ENCODE data around the gene CH25H. TPM values are rescaled to one million over a fixed set of nuclear protein-coding genes. Genes with fewer than 3 reads are reported as not detected.
A peak's percentile ranks its signal among the peaks of the same experiment; 100 is the strongest.
"Not testable (repeated sequence)": the region's sequence is repeated elsewhere in the genome, so short reads cannot be mapped to it uniquely, and the experiment has no call there.

CH25H gene
- polyA plus RNA-seq, 2 donors: 2.8 to 9.0 TPM

DNA sequence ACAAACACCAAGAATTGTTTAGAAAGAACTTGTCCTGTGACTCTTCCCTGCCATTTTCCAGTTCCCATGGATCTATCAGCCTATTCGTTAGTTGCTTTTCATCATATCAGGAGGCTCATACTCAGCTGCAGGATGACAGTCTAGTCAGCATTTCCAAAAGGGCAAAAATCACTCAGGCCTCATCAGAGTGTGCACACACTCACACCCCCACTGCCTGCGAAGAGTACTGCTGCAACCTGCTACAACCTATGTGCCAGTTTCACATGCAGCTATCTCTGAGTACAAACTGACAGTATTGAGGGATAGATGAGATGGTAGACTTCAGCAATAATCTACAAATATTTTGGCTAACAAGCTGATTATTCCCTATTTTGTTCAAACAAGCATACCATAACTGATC lies 24.2 kb downstream of the CH25H start:
- Histone ChIP-seq H3K27me3 (ENCODE audit: control insufficient read depth in 1 of 2, insufficient read depth in 2 of 2, low read length in 2 of 2) (no peaks in the 10 kb centered on the region), H3K36me3 (ENCODE audit: control insufficient read depth in 2 of 2, insufficient read depth in 2 of 2, low read length in 1 of 2) (no peaks in the 10 kb centered on the region), H3K9me3 (ENCODE audit: control insufficient read depth in 2 of 2, insufficient read depth in 1 of 2, low read depth in 1 of 2, low read length in 1 of 2) (no peaks in the 10 kb centered on the region), H3K4me1 (ENCODE audit: control insufficient read depth in 2 of 2, insufficient read depth in 2 of 2, low read length in 1 of 2) (no peaks in the 10 kb centered on the region), H3K27ac (ENCODE audit: low read depth in 2 of 2, low read length in 1 of 2) (no peak overlapping the region), H3K4me3 (ENCODE audit: low read depth in 1 of 2, low read length in 2 of 2) (no peak overlapping the region)
- WGBS, 2 donors: 80 to 85% methylated on average over 2 of the region's 2 CpGs

DNA sequence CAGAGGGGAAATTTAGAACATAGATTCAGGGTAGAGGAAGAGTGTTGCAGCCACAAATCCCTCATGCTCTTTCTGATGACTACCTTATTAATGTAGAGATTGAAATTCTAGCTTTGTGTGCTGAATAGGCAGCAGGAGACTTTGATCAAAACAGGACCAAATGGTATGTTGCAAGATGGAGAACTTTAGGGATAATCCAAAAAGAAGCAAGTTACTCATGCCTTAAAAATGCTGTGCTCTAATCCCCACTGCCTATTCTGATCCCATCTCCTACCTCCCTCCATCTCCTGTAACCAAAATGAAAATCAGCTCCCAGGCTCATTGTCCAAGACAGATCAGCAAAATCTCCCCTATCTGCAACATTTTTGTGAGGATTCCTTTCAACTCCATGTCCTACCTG lies 31.3 kb downstream of the CH25H start:
- H3K4me3 ChIP-seq (ENCODE audit: low read depth in 1 of 2, low read length in 2 of 2): no peak overlapping the region
- H3K4me1 ChIP-seq (ENCODE audit: control insufficient read depth in 2 of 2, insufficient read depth in 2 of 2, low read length in 1 of 2): no peaks in the 10 kb centered on the region
- no peaks in the 10 kb centered on the region for H3K27me3 ChIP-seq (ENCODE audit: control insufficient read depth in 1 of 2, insufficient read depth in 2 of 2, low read length in 2 of 2)
- no peaks in the 10 kb centered on the region for H3K9me3 ChIP-seq (ENCODE audit: control insufficient read depth in 2 of 2, insufficient read depth in 1 of 2, low read depth in 1 of 2, low read length in 1 of 2)
- no peak overlapping the region for H3K27ac ChIP-seq (ENCODE audit: low read depth in 2 of 2, low read length in 1 of 2)
- H3K36me3 ChIP-seq (ENCODE audit: control insufficient read depth in 2 of 2, insufficient read depth in 2 of 2, low read length in 1 of 2): no peaks in the 10 kb centered on the region

DNA sequence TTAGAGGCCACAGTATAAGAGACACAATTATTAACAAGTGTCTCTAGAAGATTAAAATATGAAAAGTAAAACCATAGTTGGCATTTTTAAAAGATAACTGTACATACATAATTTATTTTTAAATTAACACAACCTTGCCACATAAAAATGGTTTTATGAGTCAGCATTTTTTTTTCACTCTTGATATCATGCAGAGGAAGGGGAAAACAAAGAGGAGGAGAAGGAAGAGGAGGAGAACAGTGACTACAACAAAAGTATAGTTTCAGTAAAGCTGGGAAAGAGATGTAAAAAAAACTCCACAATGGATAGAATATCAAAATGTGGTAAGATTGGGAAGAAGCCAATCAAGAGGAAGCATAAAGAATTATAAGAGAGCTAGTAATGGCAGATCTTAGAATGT lies 34.0 kb downstream of the CH25H start:
- Histone ChIP-seq H3K9me3 (ENCODE audit: control insufficient read depth in 2 of 2, insufficient read depth in 1 of 2, low read depth in 1 of 2, low read length in 1 of 2) (no peaks in the 10 kb centered on the region), H3K4me1 (ENCODE audit: control insufficient read depth in 2 of 2, insufficient read depth in 2 of 2, low read length in 1 of 2) (no peaks in the 10 kb centered on the region), H3K4me3 (ENCODE audit: low read depth in 1 of 2, low read length in 2 of 2) (no peak overlapping the region), H3K27me3 (ENCODE audit: control insufficient read depth in 1 of 2, insufficient read depth in 2 of 2, low read length in 2 of 2) (no peaks in the 10 kb centered on the region), H3K36me3 (ENCODE audit: control insufficient read depth in 2 of 2, insufficient read depth in 2 of 2, low read length in 1 of 2) (no peaks in the 10 kb centered on the region), H3K27ac (ENCODE audit: low read depth in 2 of 2, low read length in 1 of 2) (no peak overlapping the region)

DNA sequence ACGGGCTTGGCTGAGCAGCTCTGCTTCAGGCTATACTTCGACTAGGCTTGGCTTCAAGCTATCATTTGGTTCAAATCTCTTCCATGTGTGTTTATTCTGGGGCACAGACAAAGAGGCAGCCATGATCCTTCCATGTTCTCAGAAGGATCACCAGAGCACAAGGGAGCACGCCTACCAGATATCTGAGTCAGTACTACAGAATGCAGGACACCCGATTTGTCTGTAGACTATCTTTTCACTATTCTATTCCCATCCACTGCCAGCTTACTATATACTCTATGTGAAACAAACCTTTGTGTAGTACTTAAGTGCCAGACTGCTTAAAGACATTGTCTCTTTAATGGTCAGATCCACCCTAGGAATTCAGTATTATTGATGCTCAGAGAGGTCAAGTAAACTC lies 35.1 kb downstream of the CH25H start:
- H3K9me3 ChIP-seq (ENCODE audit: control insufficient read depth in 2 of 2, insufficient read depth in 1 of 2, low read depth in 1 of 2, low read length in 1 of 2): no peaks in the 10 kb centered on the region
- 45 to 80% methylated on average over 4 of the region's 4 CpGs for WGBS, 2 donors
- no peak overlapping the region for H3K4me3 ChIP-seq (ENCODE audit: low read depth in 1 of 2, low read length in 2 of 2)
- no peak overlapping the region for H3K27ac ChIP-seq (ENCODE audit: low read depth in 2 of 2, low read length in 1 of 2)
- no peaks in the 10 kb centered on the region for H3K36me3 ChIP-seq (ENCODE audit: control insufficient read depth in 2 of 2, insufficient read depth in 2 of 2, low read length in 1 of 2)
- no peaks in the 10 kb centered on the region for H3K4me1 ChIP-seq (ENCODE audit: control insufficient read depth in 2 of 2, insufficient read depth in 2 of 2, low read length in 1 of 2)
- no peaks in the 10 kb centered on the region for H3K27me3 ChIP-seq (ENCODE audit: control insufficient read depth in 1 of 2, insufficient read depth in 2 of 2, low read length in 2 of 2)

DNA sequence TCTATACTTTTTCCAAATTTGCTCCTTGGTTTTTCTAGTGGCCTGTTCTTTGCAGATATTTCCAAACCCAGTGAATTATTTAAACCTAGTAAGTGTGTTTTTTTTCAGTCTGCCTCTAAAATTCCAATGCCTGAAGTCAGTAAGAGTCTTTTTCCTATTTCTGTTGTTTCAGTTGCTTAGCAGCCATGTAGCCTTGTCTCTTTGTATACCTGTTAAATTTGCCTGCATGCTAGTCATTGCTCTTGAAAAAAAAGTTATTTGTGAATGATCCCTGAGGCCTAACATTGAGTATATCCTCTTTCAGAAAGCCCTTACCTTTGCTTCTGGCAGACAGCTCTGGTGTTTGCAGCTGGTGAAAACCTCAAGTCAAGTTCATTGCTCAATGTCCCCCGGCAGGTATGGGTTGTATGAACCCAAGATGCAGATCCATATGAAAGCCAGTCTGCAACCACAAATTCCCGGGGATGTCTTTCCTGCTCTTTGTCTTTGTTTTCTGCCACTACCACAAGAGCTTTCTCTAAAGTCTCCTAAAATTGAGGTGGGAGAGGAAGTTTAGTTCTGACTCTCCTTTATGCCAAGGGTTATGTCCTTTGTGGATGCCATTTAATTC lies 35.7 kb downstream of the CH25H start:
- H3K9me3 ChIP-seq (ENCODE audit: control insufficient read depth in 2 of 2, insufficient read depth in 1 of 2, low read depth in 1 of 2, low read length in 1 of 2): no peaks in the 10 kb centered on the region
- H3K27ac ChIP-seq (ENCODE audit: low read depth in 2 of 2, low read length in 1 of 2): peak overlapping the region in 1 of 2 donors; percentile 13
- H3K4me1 ChIP-seq (ENCODE audit: control insufficient read depth in 2 of 2, insufficient read depth in 2 of 2, low read length in 1 of 2): no peaks in the 10 kb centered on the region
- 51 to 67% methylated on average over 2 of the region's 2 CpGs for WGBS, 2 donors
- no peaks in the 10 kb centered on the region for H3K27me3 ChIP-seq (ENCODE audit: control insufficient read depth in 1 of 2, insufficient read depth in 2 of 2, low read length in 2 of 2)
- H3K36me3 ChIP-seq (ENCODE audit: control insufficient read depth in 2 of 2, insufficient read depth in 2 of 2, low read length in 1 of 2): no peaks in the 10 kb centered on the region
- no peak overlapping the region for H3K4me3 ChIP-seq (ENCODE audit: low read depth in 1 of 2, low read length in 2 of 2)

DNA sequence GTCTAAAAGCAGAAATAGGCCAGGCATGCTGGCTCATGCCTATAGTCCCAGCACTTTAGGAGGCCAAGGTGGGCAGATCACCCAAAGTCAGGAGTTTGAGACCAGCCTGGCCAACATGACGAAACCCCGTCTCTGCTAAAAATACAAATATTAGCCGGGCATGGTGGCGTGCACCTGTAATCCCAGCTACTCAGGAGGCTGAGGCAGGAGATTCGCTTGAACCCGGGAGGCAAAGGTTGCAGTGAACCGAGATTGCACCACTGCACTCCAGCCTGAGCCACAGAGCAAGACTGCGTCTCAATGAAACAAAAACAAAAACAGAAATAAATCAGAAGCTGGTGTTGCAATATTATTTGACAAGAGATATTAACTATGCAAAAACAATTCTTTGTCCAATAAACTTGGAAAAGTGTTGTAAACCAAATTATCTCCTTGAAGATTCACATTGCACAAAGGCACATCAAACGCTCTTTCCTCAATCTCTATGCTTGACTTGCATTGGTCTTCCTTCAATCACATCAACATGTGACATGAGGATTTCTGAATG lies 38.7 kb downstream of the CH25H start:
- H3K9me3 ChIP-seq (ENCODE audit: control insufficient read depth in 2 of 2, insufficient read depth in 1 of 2, low read depth in 1 of 2, low read length in 1 of 2); H3K4me1 ChIP-seq (ENCODE audit: control insufficient read depth in 2 of 2, insufficient read depth in 2 of 2, low read length in 1 of 2); H3K4me3 ChIP-seq (ENCODE audit: low read depth in 1 of 2, low read length in 2 of 2); H3K36me3 ChIP-seq (ENCODE audit: control insufficient read depth in 2 of 2, insufficient read depth in 2 of 2, low read length in 1 of 2); H3K27me3 ChIP-seq (ENCODE audit: control insufficient read depth in 1 of 2, insufficient read depth in 2 of 2, low read length in 2 of 2): not testable (repeated sequence)
- peak overlapping the region; percentile 71 to 82 for H3K27ac ChIP-seq (ENCODE audit: low read depth in 2 of 2, low read length in 1 of 2)
- 50 to 60% methylated on average over 9 of the region's 9 CpGs for WGBS, 2 donors

DNA sequence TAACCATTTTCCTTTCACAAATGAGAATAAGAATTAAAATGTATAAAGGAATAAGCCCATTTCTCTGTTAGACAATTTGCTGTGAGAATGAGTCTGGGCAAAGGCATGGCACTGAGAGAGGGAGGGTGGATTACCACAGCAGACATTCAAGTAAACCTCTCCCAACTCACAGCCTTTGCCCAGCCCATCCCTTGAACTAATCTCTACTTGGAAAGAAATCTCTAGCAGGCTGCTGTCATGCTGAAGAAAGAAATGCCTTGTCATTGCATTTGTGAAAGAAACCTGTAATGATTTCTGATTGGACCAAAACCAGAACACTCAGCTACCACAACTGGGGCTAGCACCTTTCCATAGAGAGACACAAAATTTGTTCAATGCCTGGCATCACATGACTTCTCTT lies 39.2 kb downstream of the CH25H start:
- Histone ChIP-seq H3K27me3 (ENCODE audit: control insufficient read depth in 1 of 2, insufficient read depth in 2 of 2, low read length in 2 of 2) (no peaks in the 10 kb centered on the region), H3K27ac (ENCODE audit: low read depth in 2 of 2, low read length in 1 of 2) (peak overlapping the region; percentile 71 to 82), H3K4me3 (ENCODE audit: low read depth in 1 of 2, low read length in 2 of 2) (no peak overlapping the region), H3K36me3 (ENCODE audit: control insufficient read depth in 2 of 2, insufficient read depth in 2 of 2, low read length in 1 of 2) (no peaks in the 10 kb centered on the region), H3K9me3 (ENCODE audit: control insufficient read depth in 2 of 2, insufficient read depth in 1 of 2, low read depth in 1 of 2, low read length in 1 of 2) (no peaks in the 10 kb centered on the region), H3K4me1 (ENCODE audit: control insufficient read depth in 2 of 2, insufficient read depth in 2 of 2, low read length in 1 of 2) (peaks cover 0 to 4% of the 10 kb centered on the region in 2 donors)

DNA sequence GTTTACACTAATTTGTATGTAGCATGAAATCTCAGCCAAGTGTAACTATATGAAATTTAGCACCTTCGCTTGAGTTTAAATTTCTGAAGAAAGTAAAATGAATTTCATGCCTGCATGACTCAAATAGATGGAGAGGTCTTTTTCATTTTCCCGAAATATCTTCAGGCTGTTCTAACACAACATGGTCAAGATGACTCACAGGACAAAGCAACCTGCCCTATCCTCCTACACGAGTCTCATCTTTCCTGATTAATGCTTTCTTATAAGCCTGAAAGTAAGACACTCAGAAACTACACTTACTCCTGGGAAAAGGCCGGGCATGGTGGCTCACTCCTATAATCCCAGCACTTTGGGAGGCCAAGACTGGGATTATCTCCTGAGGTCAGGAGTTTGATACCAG lies 41.2 kb downstream of the CH25H start:
- H3K9me3 ChIP-seq (ENCODE audit: control insufficient read depth in 2 of 2, insufficient read depth in 1 of 2, low read depth in 1 of 2, low read length in 1 of 2): no peaks in the 10 kb centered on the region
- peak overlapping the region; percentile 33 to 60 for H3K27ac ChIP-seq (ENCODE audit: low read depth in 2 of 2, low read length in 1 of 2)
- H3K36me3 ChIP-seq (ENCODE audit: control insufficient read depth in 2 of 2, insufficient read depth in 2 of 2, low read length in 1 of 2): no peaks in the 10 kb centered on the region
- H3K4me1 ChIP-seq (ENCODE audit: control insufficient read depth in 2 of 2, insufficient read depth in 2 of 2, low read length in 1 of 2): peaks cover 0 to 4% of the 10 kb centered on the region in 2 donors
- H3K4me3 ChIP-seq (ENCODE audit: low read depth in 1 of 2, low read length in 2 of 2): no peak overlapping the region
- WGBS, 2 donors: 46 to 68% methylated on average over 4 of the region's 4 CpGs
- no peaks in the 10 kb centered on the region for H3K27me3 ChIP-seq (ENCODE audit: control insufficient read depth in 1 of 2, insufficient read depth in 2 of 2, low read length in 2 of 2)

DNA sequence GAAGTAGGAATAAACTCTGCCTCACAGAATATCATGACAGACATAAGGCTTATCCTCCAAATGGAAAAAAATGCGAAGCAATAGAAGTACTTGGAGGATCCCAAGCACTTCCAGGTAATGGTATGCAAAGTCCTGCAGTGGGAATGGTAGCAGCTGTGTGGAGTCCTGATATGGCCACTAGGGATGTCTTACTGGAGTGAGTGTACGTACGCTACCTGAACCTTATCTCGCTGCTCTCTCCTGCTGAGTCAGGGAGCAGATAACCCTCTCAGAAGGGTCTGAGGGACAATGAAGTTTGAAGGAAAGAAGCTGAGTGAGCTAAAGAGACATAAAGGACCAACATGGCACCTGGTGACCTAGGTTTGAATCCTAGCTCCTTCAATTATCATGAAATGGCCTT lies 42.2 kb downstream of the CH25H start:
- no peaks in the 10 kb centered on the region for H3K36me3 ChIP-seq (ENCODE audit: control insufficient read depth in 2 of 2, insufficient read depth in 2 of 2, low read length in 1 of 2)
- H3K4me1 ChIP-seq (ENCODE audit: control insufficient read depth in 2 of 2, insufficient read depth in 2 of 2, low read length in 1 of 2): peaks cover 0 to 4% of the 10 kb centered on the region in 2 donors
- 80 to 98% methylated on average over 4 of the region's 4 CpGs for WGBS, 2 donors
- no peaks in the 10 kb centered on the region for H3K27me3 ChIP-seq (ENCODE audit: control insufficient read depth in 1 of 2, insufficient read depth in 2 of 2, low read length in 2 of 2)
- no peak overlapping the region for H3K4me3 ChIP-seq (ENCODE audit: low read depth in 1 of 2, low read length in 2 of 2)
- H3K27ac ChIP-seq (ENCODE audit: low read depth in 2 of 2, low read length in 1 of 2): no peak overlapping the region
- H3K9me3 ChIP-seq (ENCODE audit: control insufficient read depth in 2 of 2, insufficient read depth in 1 of 2, low read depth in 1 of 2, low read length in 1 of 2): no peaks in the 10 kb centered on the region

DNA sequence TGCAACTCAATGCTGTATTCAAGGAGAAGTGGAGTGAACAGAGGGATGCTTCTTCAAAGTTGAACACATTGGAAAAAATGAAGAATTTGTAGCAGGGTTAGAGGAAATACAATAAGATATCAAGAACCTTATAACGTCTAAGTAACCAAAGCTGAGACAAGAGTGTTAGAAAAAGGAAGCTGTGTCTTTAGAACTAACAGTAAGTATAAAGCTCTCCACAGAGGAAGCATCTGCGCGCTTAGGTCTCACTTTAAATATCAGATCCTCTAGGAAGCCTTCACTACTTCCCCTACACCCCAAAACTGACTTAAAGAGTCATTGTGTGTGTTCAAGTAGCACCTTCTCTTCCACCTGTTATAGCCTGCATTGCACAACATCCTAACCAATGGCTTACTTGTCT lies 43.0 kb downstream of the CH25H start:
- 57 to 60% methylated on average over 3 of the region's 3 CpGs for WGBS, 2 donors
- no peaks in the 10 kb centered on the region for H3K36me3 ChIP-seq (ENCODE audit: control insufficient read depth in 2 of 2, insufficient read depth in 2 of 2, low read length in 1 of 2)

More for the DNA sequence above, 43.0 kb downstream of the CH25H start:
- Histone ChIP-seq H3K27ac (ENCODE audit: low read depth in 2 of 2, low read length in 1 of 2) (peak overlapping the region; percentile 31 to 32), H3K4me3 (ENCODE audit: low read depth in 1 of 2, low read length in 2 of 2) (no peak overlapping the region), H3K4me1 (ENCODE audit: control insufficient read depth in 2 of 2, insufficient read depth in 2 of 2, low read length in 1 of 2) (peaks cover 0 to 4% of the 10 kb centered on the region in 2 donors), H3K9me3 (ENCODE audit: control insufficient read depth in 2 of 2, insufficient read depth in 1 of 2, low read depth in 1 of 2, low read length in 1 of 2) (no peaks in the 10 kb centered on the region), H3K27me3 (ENCODE audit: control insufficient read depth in 1 of 2, insufficient read depth in 2 of 2, low read length in 2 of 2) (no peaks in the 10 kb centered on the region)
